Endometrial microvascular endothelial cells (primary cell): ENCODE results near the gene MAPRE3. TPM values are rescaled to one million over a fixed set of nuclear protein-coding genes. Genes with fewer than 3 reads are reported as not detected.

Experiments
- in situ Hi-C: cut with HindIII; loops from 2 replicates; pipeline ENCODE4 v1.10.0; 2017; ENCODE audit warnings: low sequenced_read_pairs, low pct_unique_long_range_greater_than_20kb; ENCODE audit errors: inconsistent ontology term
- total RNA-seq: library from RNA; depleted of rRNA; stranded (reverse); fragments of >200 nt; gene quantifications from one replicate; pipeline ENCODE4 v1.2.3, GENCODE V29; 2015; ENCODE audit errors: inconsistent ontology term

The MAPRE3 gene
- total RNA-seq, 1 donor from 2014 or later: 2.6 TPM

GRCh38 chr2:27051902-27052645 lies 81.6 kb downstream of the MAPRE3 start:
- in situ Hi-C loops: no loop called here

- in situ Hi-C loops: no loop called here
These were observed 82.9 kb downstream of the MAPRE3 start for GRCh38 chr2:27053321-27053720.

GRCh38 chr2:27053776-27054175 lies 83.3 kb downstream of the MAPRE3 start:
- in situ Hi-C loops: no loop called here

GRCh38 chr2:27054721-27055120 lies 84.3 kb downstream of the MAPRE3 start:
- in situ Hi-C loops: no loop called here

- in situ Hi-C loops: no loop called here
These were observed 86.7 kb downstream of the MAPRE3 start for GRCh38 chr2:27057184-27057583.

- in situ Hi-C loops: no loop called here
These were observed 87.8 kb downstream of the MAPRE3 start for GRCh38 chr2:27058210-27058609.

GRCh38 chr2:27059141-27059820 lies 88.8 kb downstream of the MAPRE3 start:
- in situ Hi-C loops: no loop called here

- in situ Hi-C loops: no loop called here
These were observed 89.9 kb downstream of the MAPRE3 start for GRCh38 chr2:27060323-27060722.

- in situ Hi-C loops: no loop called here
These were observed 94.7 kb downstream of the MAPRE3 start for GRCh38 chr2:27065128-27065527.

GRCh38 chr2:27067385-27067784 lies 96.9 kb downstream of the MAPRE3 start:
- in situ Hi-C loops: no loop called here

GRCh38 chr2:27069436-27069835 lies 99.0 kb downstream of the MAPRE3 start:
- in situ Hi-C loops: no loop called here

- in situ Hi-C loops: no loop called here
These were observed 99.7 kb downstream of the MAPRE3 start for GRCh38 chr2:27069961-27070618.

- in situ Hi-C loops: no loop called here
These were observed 100.3 kb downstream of the MAPRE3 start for GRCh38 chr2:27070653-27071276.

- in situ Hi-C loops: no loop called here
These were observed 101.0 kb downstream of the MAPRE3 start, which contains the start of gene OST4 for GRCh38 chr2:27071277-27071989. OST4 (minus strand) TSS chr2:27071654.

GRCh38 chr2:27071990-27072830 lies 101.8 kb downstream of the MAPRE3 start:
- in situ Hi-C loops: no loop called here

- in situ Hi-C loops: no loop called here
These were observed 102.5 kb downstream of the MAPRE3 start for GRCh38 chr2:27072920-27073319.

- in situ Hi-C loops: no loop called here
These were observed 103.3 kb downstream of the MAPRE3 start for GRCh38 chr2:27073782-27074181.
